NCI-H1694 treated with DMSO at 0.1 percent for 48 hours (cell line): ENCODE measurements around the gene SLC25A28.

Source experiments
- DNase-seq: peaks from one replicate; lab custom pipeline; 2025; lab: John Stamatoyannopoulos, UW

Gene SLC25A28

GRCh38 chr10:99619851-99620710, at the start of gene SLC25A28:
TSS of gene SLC25A28 (minus strand) at chr10:99620439. CDS start at chr10:99620335, 104 bp downstream.
- DNase-seq: peak; percentile 99

- no peak for DNase-seq
Measured at GRCh38 chr10:99667108-99667751, 47.0 kb upstream of the SLC25A28 start.

DNA sequence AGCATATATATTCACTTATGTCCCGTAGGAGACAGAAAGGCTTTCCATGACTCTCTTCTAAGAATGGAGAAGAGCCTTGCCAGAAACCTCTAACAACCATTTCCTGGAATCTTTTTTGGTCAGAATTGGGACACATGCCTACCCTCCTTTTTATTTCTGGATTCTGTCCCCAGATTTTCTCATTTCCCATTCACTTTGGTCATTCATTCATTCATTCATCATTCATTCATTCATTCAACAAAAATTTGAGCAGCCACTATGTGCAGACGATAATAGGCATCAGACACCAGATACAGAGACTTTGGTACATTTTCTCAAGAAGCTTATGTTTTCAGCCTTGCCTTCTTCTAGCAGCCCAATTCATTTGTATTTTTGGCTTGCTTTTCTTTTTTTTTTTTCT, 45.1 kb upstream of the SLC25A28 start:
- DNase-seq: no peak

DNA sequence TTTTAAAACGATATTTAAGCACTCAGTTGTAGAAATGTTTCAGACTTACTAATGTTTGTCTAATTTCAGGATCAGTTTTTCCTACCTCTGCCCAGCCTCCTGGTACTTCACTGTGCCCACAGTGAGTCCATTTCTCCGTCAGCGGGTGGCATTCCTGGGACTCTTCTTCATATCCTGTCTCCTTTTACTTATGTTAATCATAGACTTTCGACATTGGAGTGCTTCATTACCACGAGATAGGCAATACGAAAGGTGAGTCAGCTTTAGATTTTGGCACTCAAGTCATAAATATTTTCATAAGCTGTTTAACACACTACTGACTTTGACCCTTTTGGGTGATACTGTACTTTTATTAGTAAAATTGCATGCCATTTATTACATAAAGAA, 41.1 kb upstream of the SLC25A28 start:
- DNase-seq: no peak

DNA sequence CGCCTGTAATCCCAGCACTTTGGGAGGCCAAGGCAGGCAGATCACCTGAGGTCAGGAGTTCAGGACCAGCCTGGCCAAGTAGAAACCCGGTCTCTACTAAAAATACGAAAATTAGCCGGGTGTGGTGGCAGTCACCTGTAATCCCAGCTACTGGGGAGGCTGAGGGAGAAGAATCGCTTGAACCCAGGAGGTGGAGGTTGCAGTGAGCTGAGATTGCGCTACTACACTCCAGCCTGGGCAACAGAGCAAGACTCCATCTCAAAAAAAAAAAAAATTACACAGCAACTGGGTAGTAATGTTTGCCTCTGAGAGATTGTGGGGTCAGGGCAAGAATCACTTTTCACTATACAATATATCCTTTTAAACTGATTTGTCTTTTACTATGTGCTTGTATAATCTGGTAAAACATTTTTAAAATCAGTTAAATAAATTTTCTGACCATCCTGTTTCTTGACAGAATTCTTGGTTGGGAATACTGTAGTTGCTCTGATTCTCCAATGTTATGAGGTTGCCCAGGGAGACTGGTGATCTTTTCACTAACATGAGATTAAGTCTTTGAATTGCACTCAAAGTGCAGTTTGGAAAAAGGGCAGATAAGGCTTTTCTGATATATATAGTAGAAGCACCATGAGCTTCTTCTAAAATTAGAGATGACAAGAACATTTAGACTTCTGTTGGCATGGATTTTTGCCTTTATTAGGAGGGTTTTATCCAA, 40.6 kb upstream of the SLC25A28 start:
- no peak for DNase-seq

GRCh38 chr10:99659868-99660366, 39.7 kb upstream of the SLC25A28 start:
- no peak for DNase-seq

DNA sequence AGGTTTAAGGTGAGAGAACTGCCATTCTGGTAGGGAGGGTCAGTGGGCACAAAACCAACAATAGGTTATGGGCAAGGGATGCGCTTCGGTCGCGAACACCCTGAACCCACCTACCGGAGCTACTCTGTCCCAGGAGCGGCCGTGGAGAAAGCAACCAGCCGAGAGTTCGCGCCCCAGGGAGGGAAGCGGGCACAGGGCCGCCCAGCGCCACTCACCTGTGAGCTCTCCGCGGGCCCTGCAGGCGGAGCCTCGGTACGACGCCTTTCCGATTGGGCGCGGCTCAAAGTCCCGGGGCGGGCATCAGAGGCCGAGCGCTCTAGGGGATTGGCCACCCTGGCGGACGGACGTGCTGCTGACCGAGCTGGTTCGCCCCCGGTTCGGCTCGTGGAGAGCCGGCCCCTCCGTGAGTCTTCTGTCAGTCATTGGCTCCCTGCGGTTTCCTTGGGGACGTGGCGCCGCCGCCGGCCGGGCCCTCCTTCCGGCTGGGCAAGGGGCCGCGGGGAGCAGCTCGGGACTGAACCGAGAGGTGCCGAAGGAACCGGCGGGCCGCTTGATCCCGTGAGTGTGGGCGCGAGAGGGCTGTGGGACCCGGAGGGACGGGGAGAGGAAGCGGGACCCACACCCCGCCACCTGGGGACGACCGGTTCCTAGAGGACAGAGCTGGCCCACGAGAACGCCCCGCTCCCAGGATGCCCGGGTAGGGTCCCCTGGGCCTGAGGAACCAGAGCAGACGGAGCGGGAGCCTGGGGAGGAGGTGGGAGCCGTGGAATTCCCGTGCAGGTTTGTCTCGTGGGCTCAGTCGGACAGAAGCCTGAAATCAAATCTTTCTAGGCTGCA, 39.0 kb upstream of the SLC25A28 start, which contains the start of gene ENTPD7:
Gene ENTPD7, plus strand, starts transcription at position 479 of the 837 bp plus-strand sequence. CDS start 448 bp downstream, outside the sequence.
- DNase-seq: peak; percentile 85

GRCh38 chr10:99658622-99659030, 38.4 kb upstream of the SLC25A28 start:
- no peak for DNase-seq

GRCh38 chr10:99656199-99657064, 36.2 kb upstream of the SLC25A28 start:
- no peak for DNase-seq

- no peak for DNase-seq
Measured at GRCh38 chr10:99654390-99655175, 34.3 kb upstream of the SLC25A28 start.

GRCh38 chr10:99652800-99653390, 32.7 kb upstream of the SLC25A28 start:
- DNase-seq: no peak

DNA sequence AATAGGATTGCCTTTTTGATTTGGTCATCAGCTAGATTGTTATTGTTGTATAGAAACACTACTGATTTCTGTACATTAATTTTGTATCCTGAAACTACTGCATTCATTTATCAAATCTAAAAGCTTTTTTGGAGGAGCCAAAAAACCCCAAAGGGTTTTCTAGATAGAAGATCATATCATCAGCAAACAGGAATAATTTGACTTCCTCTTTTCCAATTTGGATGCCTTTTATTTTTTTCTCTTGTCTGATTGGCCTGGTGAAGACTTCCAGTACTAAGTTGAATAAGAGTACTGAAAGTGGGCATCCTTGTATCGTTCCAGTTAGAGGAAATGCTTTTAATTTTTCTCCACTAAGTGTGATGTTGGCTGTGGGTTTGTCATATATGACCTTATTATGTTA, 28.5 kb upstream of the SLC25A28 start:
- no peak for DNase-seq

- DNase-seq: no peak
Measured at GRCh38 chr10:99647601-99648151, 27.4 kb upstream of the SLC25A28 start.

GRCh38 chr10:99633832-99634231, 13.6 kb upstream of the SLC25A28 start:
- DNase-seq: no peak

GRCh38 chr10:99631496-99631895, 11.3 kb upstream of the SLC25A28 start:
- DNase-seq: no peak

DNA sequence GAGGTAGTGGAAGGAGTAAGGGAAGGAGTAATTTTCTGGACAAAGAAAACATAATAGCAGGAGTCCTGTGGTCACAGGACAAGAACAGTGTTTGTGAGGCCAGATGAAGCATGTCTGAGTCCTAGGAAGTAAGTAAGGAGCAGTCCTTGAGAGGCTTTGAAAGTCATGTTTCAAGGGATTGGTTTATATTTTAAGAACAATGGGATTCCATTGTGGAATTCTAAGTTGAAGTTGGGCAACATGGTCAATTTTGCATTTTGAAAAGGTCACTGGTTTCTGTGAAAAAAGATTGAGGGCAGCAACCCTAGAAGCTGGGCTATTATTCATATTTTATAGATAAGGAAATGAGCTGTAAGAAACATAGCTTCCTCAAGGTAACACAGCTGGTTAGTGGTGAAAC, 10.8 kb upstream of the SLC25A28 start:
- no peak for DNase-seq

GRCh38 chr10:99630433-99630832, 10.2 kb upstream of the SLC25A28 start:
- peak; percentile 18 for DNase-seq

- DNase-seq: no peak
Measured at GRCh38 chr10:99629625-99629978, 9.4 kb upstream of the SLC25A28 start.
